Vagina (tissue), 2 donors: Measurements from ENCODE around the gene SDR39U1.

ENCODE experiments used
- POLR2A ChIP-seq, 2 donors: fragments of 450-650 bp; IDR thresholded peaks; one replicate each; pipeline ENCODE4 v1.6.1; 2017; ENCODE audit warnings: antibody characterized with exemption in 2 of 2, mild to moderate bottlenecking in 2 of 2, moderate library complexity in 2 of 2
- POLR2AphosphoS5 ChIP-seq, 2 donors: sonication (generic); formaldehyde crosslinking; IDR thresholded peaks; one replicate each; pipeline ENCODE4 v1.9.0; 2017; ENCODE audit warnings: antibody characterized with exemption in 2 of 2, mild to moderate bottlenecking in 2 of 2, low read depth in 1 of 2; ENCODE audit not compliant: insufficient read depth in 1 of 2
- TF ChIP-seq, protein P1 (sequence below), 3 experiments: fragments of 450-650 bp in 2 of 3; fragments of 200-600 bp in 1 of 3; sonication (generic) in 1 of 3; IDR thresholded peaks; one replicate each; pipeline ENCODE4 v1.5.1; 2017 to 2019; ENCODE audit warnings: antibody characterized with exemption in 3 of 3, mild to moderate bottlenecking in 2 of 3, moderate library complexity in 2 of 3

DNA sequence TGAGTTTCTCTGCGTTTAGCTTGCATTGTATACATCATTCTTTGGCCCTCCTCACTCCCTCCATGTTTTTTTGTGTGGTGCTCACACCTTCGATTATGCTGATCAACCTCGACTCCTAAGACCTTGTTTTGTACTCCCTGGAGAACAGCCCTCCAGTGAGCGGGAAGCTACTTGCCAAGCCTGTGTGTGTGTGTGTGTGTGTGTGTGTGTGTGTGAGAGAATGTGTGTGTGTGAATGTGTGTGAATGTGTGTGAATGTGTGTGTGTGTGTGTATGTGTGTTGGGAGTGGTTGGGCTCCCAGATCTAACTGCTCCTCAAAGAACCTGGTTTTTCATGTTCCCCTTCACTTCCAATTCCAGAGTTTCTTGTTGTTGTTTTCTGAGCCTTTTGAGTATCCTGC lies 37.8 kb downstream of the SDR39U1 start:
- TF ChIP-seq, protein P1, sequence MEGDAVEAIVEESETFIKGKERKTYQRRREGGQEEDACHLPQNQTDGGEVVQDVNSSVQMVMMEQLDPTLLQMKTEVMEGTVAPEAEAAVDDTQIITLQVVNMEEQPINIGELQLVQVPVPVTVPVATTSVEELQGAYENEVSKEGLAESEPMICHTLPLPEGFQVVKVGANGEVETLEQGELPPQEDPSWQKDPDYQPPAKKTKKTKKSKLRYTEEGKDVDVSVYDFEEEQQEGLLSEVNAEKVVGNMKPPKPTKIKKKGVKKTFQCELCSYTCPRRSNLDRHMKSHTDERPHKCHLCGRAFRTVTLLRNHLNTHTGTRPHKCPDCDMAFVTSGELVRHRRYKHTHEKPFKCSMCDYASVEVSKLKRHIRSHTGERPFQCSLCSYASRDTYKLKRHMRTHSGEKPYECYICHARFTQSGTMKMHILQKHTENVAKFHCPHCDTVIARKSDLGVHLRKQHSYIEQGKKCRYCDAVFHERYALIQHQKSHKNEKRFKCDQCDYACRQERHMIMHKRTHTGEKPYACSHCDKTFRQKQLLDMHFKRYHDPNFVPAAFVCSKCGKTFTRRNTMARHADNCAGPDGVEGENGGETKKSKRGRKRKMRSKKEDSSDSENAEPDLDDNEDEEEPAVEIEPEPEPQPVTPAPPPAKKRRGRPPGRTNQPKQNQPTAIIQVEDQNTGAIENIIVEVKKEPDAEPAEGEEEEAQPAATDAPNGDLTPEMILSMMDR (IDR thresholded peaks at IDR 0.05) = no peak
- TF ChIP-seq POLR2AphosphoS5 (IDR thresholded peaks at IDR 0.05; ENCODE audit: insufficient read depth in 1 of 2, low read depth in 1 of 2) (no peak), POLR2A (IDR thresholded peaks at IDR 0.05) (no peak)
